GM21825 (cell line): Measurements from ENCODE around the gene EPN2.
"Not testable (repeated sequence)": the region's sequence is repeated elsewhere in the genome, so short reads cannot be mapped to it uniquely, and the experiment has no call there.

Experiments used
- ATAC-seq: cut with Tn5 transposase; IDR thresholded peaks from one replicate; pipeline ENCODE4 v1.9.1; 2021; ENCODE audit warnings: mild to moderate bottlenecking, moderate library complexity; ENCODE audit not compliant: unreplicated experiment

Gene EPN2

GRCh38 chr17:19342611-19343255, 105.6 kb downstream of the EPN2 start:
- ATAC-seq, result no peak

DNA sequence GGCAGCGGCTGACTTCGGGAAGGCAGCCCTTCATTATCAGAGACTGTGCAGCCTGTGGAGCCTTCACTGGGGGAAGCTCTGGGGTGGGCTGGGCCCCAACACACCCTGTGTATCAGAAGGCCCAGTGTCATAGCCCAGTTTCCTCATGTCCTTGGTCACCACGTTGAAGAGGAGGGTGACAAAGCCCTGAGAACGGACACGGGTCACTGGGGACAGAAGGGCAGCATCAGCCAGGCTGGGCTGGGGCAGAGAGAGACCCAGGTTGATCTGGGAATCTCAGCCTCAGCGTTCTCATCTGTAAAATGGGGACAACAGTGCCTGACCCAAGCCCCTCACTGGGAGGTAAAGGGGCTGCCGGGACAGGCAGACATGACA, 106.1 kb downstream of the EPN2 start:
- ATAC-seq, result no peak

GRCh38 chr17:19343671-19344151, 106.5 kb downstream of the EPN2 start:
- ATAC-seq, result no peak

DNA sequence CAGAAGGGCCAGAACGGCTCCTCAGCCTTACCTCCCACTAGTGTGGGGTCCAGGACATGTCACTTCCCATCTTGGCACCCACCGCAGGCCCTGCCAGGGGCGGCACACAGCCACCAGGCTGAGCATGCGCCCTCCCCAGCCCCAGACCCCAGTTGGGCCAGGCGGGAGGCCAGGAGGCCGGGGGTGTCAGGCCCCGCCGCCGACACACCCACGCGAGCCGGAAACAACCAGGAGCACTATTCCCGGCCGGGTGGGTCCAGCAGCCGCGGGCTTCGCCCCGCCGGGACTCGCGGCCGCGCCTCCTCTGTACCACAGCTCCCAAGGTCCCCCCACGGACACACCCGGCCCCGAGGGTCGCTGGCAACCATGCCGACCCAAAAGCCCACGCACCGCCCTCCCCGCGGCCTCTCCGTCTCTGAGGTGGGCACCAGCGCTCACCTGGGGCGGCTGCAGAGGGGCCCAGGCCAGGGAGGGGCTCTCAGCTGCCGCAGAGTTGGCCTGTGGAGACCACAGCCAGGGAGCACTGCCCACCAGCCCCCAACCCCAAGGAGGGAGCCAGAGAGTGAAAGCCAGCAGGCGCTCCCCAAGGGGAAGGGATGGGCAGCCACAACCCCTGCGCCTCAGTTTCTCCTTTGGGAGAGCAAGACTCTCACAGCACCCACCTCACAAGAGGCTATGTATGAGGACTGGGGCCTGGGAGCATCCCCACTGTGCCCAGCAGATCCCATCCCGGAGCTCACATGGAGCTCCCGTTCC, 107.3 kb downstream of the EPN2 start:
- no peak for ATAC-seq

DNA sequence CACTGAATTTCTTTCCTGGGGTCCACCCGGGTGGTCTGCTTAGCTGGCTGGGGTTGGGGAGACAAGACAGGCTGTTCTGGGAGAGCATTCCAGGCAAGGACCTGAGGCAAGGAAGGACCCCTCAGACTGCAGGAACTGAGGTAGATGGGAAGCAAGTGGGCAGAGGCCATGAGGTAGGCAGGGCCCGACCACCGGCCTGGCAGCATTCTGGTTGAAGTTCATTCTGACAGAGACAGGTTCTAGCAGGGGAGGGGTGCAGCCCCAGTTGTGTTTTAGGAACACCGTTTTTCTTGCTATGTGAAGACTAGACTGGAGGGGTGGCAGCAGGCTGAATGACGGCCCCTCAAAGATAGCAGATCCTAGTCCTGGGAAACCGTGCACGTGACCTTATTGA, 107.9 kb downstream of the EPN2 start:
- ATAC-seq, result no peak

GRCh38 chr17:19345486-19346350, 108.6 kb downstream of the EPN2 start:
- no peak for ATAC-seq

DNA sequence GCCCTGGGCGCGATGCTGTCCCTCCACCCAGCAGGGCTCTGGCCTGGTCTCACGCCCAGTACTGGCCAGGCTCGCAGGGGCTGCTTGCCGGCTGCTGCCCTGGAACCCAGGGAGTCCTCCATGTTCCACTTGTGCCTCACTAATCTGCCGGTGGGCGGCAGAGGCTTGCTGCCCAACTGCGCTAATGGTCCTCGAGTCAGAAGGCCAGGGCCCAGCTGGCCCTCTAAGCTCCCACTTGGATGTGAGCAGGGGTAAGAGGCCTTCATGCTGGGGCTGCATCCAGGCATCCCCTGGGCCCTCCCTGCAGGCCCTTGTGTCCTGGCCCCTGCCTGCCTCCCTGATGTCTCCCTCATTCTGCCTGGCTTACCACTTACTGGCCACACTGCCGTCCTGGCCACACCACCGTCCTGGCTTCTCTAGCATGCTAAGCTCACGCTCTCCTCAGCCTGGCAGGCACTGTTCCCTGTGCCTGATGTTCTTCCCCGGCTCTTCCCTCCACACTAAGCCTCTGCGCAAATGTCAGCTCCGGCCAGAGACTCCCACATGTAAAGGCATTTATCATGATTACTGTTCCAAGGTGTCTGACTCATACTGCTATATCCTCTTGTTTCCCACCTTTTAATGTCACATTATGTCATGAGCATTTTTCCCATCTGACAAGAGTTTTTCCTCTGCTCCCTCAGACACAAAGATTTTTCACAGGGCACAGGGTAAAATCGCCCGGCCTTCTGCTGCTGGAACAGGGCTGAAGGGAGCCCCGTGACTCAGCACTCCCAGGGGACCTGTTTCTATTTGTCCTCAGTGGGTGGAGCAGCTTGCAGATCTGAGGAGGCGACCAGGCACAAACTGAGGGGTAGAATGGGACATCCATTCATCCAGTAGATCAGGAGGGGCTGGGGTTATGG, 109.4 kb downstream of the EPN2 start:
- ATAC-seq, result no peak

DNA sequence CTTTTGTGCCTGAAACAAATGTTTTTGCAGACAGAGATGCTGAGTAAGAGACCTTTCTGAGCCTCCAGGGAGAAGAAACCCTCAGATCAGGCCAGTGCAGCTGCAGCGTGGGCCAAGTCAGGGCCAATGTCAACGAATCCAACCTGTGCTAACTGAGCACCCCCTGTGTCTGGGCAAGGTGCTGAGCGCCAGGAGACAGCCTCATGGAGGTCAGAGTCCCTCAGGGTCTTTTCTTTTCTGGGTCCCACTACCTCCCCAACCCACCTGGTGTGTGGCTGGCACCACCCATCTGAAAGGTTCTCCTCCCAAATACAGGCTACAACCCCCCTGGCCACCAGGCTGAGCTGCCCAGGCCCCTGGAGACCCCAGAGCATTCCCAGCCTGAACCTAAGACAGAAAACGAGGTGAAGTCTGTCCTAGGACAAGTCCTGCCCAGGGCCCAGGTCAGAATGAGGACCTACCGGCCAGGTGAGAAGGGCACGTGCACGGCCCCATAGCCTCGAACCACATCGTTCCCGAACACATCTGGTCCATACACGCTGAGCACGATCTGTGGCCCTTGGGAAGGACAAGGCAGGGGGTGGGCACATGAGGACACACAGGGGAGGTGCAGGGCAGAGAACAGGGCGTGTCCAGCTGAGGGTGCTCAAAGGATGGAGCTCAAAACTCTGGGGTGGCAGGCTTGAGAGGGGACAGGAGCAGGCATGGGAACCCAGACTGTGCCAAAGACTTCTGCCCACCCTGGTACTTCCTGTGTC, 110.3 kb downstream of the EPN2 start:
- ATAC-seq, result no peak

- no peak for ATAC-seq
Measured at GRCh38 chr17:19348081-19348650, 111.0 kb downstream of the EPN2 start.

DNA sequence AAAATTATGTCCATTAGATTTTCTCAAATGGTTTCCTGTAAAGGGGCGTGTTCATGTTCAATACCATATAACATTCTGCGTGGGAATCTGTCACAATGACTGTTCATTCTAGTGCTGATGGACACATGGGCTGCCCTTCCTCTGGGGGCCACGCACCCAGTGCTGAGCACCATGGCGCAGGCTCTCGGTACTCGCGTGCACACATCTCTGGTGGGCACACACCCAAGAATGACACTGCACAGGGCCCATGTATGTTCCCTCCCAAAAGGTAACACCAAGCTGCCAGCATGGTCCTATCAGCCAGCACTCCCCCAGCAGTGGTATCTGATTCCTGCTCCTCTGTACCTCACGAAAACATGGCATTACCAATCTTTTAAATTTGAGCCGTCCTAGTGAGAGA, 111.6 kb downstream of the EPN2 start:
- ATAC-seq, result no peak

DNA sequence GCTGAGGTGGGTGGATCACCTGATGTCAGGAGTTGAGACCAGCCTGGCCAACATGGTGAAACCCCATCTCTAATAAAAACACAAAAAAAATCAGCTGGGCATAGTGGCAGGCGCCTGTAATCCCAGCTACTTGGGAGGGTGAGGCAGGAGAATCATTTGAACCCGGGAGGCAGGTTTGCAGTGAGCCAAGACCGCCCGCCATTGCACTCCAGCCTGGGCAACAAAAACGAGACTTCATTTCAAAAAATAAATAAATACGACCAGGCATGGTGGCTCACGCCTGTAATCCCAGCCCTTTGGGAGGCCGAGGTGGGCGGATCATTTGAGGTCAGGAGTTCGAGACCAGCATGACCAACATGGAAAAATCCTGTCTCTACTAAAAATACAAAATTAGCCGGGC, 116.2 kb downstream of the EPN2 start:
- ATAC-seq, result not testable (repeated sequence)

DNA sequence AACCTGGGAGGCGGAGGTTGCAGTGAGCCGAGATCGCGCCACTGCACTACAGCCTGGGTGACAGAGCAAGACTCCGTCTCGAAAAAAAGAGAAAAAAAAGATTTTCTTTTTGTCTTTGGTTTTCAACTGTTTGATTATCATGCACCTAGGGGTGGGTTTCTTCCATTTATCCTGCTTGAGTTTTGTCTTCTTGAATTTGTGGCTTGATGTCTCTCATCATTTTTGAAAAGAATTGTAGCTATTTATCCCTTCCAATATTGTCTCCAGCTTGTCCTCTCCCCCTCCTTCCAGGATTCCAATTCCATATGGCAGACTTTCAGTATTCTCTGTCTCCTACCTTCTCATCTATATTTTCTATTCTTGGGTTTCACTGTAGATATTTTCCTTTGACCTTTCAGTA, 117.6 kb downstream of the EPN2 start:
- ATAC-seq, result no peak

DNA sequence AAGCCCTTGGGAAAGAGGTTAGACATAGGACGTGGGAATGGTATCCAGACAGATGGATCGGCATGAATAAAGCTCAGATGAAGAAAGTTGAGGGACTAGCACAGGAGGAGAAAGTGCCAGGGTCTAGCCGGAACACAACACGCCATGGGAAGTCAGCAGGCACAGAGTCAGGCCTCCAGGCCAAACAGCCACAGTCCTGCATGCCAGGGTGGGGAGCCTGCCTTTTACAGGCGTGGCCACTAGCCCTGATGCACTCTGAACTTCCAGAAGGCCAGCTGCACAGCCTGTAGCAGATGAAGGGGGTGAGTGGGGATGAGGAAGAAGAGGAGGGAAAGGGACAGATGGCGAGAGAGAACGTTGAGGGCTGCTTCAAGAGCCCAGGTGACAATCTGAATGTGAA, 120.2 kb downstream of the EPN2 start:
- no peak for ATAC-seq

GRCh38 chr17:19357761-19358160, 120.6 kb downstream of the EPN2 start:
- no peak for ATAC-seq

DNA sequence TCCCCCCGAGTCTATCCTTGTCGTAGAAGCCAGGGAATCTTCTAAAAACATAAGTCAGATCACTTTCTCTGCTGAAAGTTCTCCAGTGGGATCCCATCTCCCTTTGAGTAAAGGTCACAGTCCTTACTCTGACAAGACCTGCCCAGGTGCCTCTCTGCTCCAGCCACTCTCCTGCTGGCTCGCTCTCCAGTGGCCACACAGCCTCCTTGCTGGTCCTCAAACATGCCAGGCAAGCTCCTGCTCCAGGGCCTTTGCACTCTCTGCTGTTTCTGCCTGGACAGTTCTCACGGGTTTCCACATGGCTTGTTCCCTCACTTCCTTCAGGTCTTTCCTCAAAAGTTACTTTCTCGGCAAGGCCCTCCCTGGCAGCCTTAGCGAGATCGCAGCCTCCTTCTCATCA, 122.0 kb downstream of the EPN2 start:
- no peak for ATAC-seq

DNA sequence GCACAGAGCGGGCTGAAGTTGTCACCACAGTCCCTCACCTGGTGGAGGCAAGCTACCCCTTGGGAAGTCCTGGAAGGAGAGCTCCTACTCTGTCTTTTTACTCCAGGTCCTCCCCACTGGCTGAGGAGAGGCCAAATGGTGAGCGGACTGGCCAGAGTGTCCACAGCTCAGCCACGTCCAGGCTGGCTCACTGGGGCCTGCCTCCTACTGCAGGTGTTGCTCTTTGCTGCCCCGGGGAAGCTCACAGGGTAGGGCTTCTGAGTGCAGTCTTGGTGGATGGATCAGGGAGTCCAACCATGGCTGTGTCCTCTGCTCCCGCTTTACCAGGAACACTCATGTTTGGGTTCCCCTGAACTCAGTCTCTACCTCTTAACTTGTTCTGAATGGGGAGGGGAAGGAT, 122.7 kb downstream of the EPN2 start:
- no peak for ATAC-seq

DNA sequence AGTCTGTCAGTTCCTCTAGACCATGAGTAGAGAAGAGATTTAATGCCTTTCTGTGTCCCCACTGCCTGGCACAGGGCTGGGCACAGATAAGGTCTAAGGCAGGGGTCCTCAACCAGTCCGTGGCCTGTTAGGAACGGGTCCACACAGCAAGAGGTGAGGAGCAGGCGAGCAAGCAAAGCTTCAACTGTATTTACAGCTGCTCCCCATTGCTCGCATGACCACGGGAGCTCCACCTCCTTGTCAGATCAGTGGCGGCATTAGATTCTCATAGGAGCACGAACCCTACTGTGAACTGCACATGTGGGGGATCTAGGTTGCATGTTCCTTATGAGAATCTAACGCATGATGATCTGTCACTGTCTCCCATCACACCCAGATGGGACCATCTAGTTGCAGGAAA, 123.6 kb downstream of the EPN2 start:
- ATAC-seq, result no peak

- ATAC-seq, result no peak
Measured at GRCh38 chr17:19361326-19361725, 124.2 kb downstream of the EPN2 start.

- ATAC-seq, result no peak
Measured at GRCh38 chr17:19361944-19362276, 124.7 kb downstream of the EPN2 start.
